Astrocyte of the cerebellum (primary cell): ENCODE measurements around the gene CCL17.

ENCODE experiments used
- DNase-seq: peaks from one replicate; pipeline ENCODE4 v3.0.0-alpha.2; 2011; ENCODE audit warnings: low read depth
- H3K4me3 ChIP-seq: 2 replicates; pipeline ENCODE4 v1.5.1; 2011; ENCODE audit warnings: mild to moderate bottlenecking, low read depth, low read length, moderate library complexity
- CTCF ChIP-seq: IDR thresholded peaks from 2 replicates; pipeline ENCODE4 v1.5.1; 2012; ENCODE audit warnings: low read length, low read depth, moderate library complexity, mild to moderate bottlenecking; ENCODE audit errors: missing control alignments
- in situ Hi-C: cut with HindIII; loops from 2 replicates; pipeline ENCODE4 v1.10.0; 2017; ENCODE audit warnings: low sequenced_read_pairs

CCL17 gene

GRCh38 chr16:57419506-57419905, 14.9 kb downstream of the CCL17 start:
- no peak for DNase-seq
- TF ChIP-seq CTCF, result no peak
- no peak overlapping the region for H3K4me3 ChIP-seq
- in situ Hi-C loops, result loop anchor here (5.0 to 10.0 kb wide), 4 partner anchors 88 to 237 kb away; no protein-coding TSS in a partner anchor

GRCh38 chr16:57422026-57422944, 17.7 kb downstream of the CCL17 start:
- DNase-seq, result peak; percentile 45
- TF ChIP-seq CTCF, result peak; percentile 96

GRCh38 chr16:57423152-57423551, 18.6 kb downstream of the CCL17 start:
- no peak for TF ChIP-seq CTCF
- no peak for DNase-seq
- H3K4me3 ChIP-seq, result no peak overlapping the region
- in situ Hi-C loops, result no loop called here

More at GRCh38 chr16:57422026-57422944, 17.7 kb downstream of the CCL17 start:
- no peak overlapping the region for H3K4me3 ChIP-seq
- in situ Hi-C loops, result no loop called here

GRCh38 chr16:57424583-57424982, 20.0 kb downstream of the CCL17 start:
- in situ Hi-C loops, result no loop called here
- no peak for DNase-seq
- no peak overlapping the region for H3K4me3 ChIP-seq
- no peak for TF ChIP-seq CTCF

- DNase-seq, result no peak
- in situ Hi-C loops, result no loop called here
- TF ChIP-seq CTCF, result no peak
- no peak overlapping the region for H3K4me3 ChIP-seq
These were observed 21.8 kb downstream of the CCL17 start for GRCh38 chr16:57426356-57426755.

- no peak overlapping the region for H3K4me3 ChIP-seq
- no peak for TF ChIP-seq CTCF
- in situ Hi-C loops, result no loop called here
- no peak for DNase-seq
These were observed 22.7 kb downstream of the CCL17 start for GRCh38 chr16:57427307-57427706.
